Measurements from ENCODE around the gene NCAM1.

NCAM1 gene

DNA sequence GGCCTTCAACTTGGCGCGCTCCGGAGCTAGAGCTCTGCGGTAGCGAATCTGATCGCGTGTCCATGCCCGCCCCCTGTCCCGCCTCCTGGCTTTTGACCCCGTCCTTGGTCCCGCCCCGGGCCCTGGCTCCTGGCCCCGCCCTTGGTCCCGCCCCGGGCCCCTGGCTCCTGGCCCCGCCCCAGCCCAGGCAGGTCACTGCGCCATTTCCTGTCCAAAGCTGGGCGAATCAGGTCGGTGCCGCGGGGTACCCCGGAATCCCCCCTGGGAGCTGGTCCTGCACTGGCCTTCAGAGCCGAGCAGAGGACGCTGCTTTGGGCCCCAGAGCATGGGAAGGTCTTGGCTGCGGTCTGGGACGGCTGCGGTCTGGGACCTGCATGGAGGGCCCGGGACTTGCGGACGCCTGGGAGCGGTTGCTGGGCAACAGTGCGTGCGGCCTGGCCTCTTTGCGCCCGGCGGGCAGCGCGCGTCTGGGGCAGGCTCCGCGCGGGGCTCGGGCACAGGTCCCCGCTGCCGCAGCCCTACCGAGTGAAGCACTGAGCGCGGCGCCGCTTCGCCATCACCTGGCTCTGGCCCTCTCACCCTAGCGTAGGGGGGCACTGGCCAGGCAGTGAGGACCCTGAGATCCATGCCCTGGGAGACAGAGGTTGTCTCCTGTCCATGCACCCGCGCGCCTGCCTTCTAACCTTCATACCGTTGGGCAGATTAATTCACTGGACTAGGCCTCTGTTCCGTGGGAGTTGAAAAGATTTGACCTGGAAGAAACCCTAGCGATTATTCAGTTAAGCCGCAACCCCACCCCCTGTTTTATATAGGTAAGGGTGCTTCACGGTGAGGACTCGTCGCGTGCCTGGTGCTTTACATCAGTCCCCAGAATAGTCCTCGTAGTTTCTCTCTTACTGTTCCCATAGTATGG lies 353.4 kb downstream of the NCAM1 start, which contains the start of gene TTC12:
Gene TTC12, plus strand, starts transcription at position 195 of the 913 bp plus-strand sequence. CDS start 1,675 bp downstream, outside the sequence.
- Histone ChIP-seq H2AFZ (peak within 1 kb of the TSS; percentile 86), H3K4me1 (peaks cover 19% of the 10 kb centered on the region), H3K9me3 (ENCODE audit: control insufficient read depth, low read length) (no peaks in the 10 kb centered on the region), H3K27ac (peak within 1 kb of the TSS; percentile 70), H3K79me2 (no peaks in the 10 kb centered on the region), H3K4me3 (ENCODE audit: low read depth, low read length) (peak within 1 kb of the TSS; percentile 78), H3K27me3 (ENCODE audit: control insufficient read depth, insufficient read depth, low read length) (no peaks in the 10 kb centered on the region), H3K9ac (no peak within 1 kb of the TSS), H3K4me2 (ENCODE audit: low read length) (peak within 1 kb of the TSS; percentile 79), H3K36me3 (ENCODE audit: control insufficient read depth, insufficient read depth, low read length) (no peaks in the 10 kb centered on the region)
- no peak for TF ChIP-seq CTCF (IDR thresholded peaks at IDR 0.05)

GRCh38 chr11:113315811-113316210 lies 354.6 kb downstream of the NCAM1 start:
- Histone ChIP-seq H3K4me1 (peaks cover 19% of the 10 kb centered on the region), H3K9me3 (ENCODE audit: control insufficient read depth, low read length) (no peaks in the 10 kb centered on the region), H3K4me2 (ENCODE audit: low read length) (peak overlapping the region; percentile 79), H2AFZ (no peak overlapping the region), H3K27me3 (ENCODE audit: control insufficient read depth, insufficient read depth, low read length) (no peaks in the 10 kb centered on the region), H3K36me3 (ENCODE audit: control insufficient read depth, insufficient read depth, low read length) (no peaks in the 10 kb centered on the region), H3K4me3 (ENCODE audit: low read depth, low read length) (no peak overlapping the region), H3K79me2 (no peaks in the 10 kb centered on the region), H3K9ac (no peak overlapping the region), H3K27ac (no peak overlapping the region)
- TF ChIP-seq CTCF (IDR thresholded peaks at IDR 0.05) = no peak

DNA sequence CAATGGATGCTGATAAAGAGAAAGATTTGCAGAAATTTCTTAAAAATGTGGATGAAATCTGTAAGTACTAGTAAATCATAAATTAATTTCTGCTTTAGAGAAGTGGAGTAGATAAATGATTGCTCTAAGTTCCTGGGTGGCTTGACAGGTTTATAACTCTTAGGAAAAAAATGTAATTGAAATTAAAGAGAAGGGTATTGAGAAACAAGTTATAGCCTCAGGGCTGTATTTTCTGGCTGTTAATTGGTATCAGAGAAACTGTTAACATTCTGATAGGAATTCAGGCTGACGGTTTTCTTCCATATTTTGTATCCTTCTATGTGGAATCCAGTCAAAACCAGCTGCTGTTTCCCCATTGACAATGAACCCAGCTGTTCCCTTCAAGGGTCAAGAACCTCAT lies 355.0 kb downstream of the NCAM1 start:
- H3K9ac ChIP-seq = no peak overlapping the region
- no peak overlapping the region for H3K27ac ChIP-seq
- no peaks in the 10 kb centered on the region for H3K79me2 ChIP-seq
- H3K27me3 ChIP-seq (ENCODE audit: control insufficient read depth, insufficient read depth, low read length) = no peaks in the 10 kb centered on the region
- H3K4me2 ChIP-seq (ENCODE audit: low read length) = no peak overlapping the region
- H3K4me1 ChIP-seq = peaks cover 19% of the 10 kb centered on the region
- TF ChIP-seq CTCF (IDR thresholded peaks at IDR 0.05) = no peak
- no peaks in the 10 kb centered on the region for H3K9me3 ChIP-seq (ENCODE audit: control insufficient read depth, low read length)
- H2AFZ ChIP-seq = no peak overlapping the region
- no peak overlapping the region for H3K4me3 ChIP-seq (ENCODE audit: low read depth, low read length)
- H3K36me3 ChIP-seq (ENCODE audit: control insufficient read depth, insufficient read depth, low read length) = no peaks in the 10 kb centered on the region

GRCh38 chr11:113317339-113317738 lies 356.1 kb downstream of the NCAM1 start:
- Histone ChIP-seq H3K36me3 (ENCODE audit: control insufficient read depth, insufficient read depth, low read length) (no peaks in the 10 kb centered on the region), H2AFZ (no peak overlapping the region), H3K4me3 (ENCODE audit: low read depth, low read length) (no peak overlapping the region), H3K4me2 (ENCODE audit: low read length) (no peak overlapping the region), H3K9ac (no peak overlapping the region), H3K4me1 (peaks cover 19% of the 10 kb centered on the region), H3K9me3 (ENCODE audit: control insufficient read depth, low read length) (no peaks in the 10 kb centered on the region), H3K79me2 (no peaks in the 10 kb centered on the region), H3K27me3 (ENCODE audit: control insufficient read depth, insufficient read depth, low read length) (no peaks in the 10 kb centered on the region), H3K27ac (peak overlapping the region; percentile 69)
- TF ChIP-seq CTCF (IDR thresholded peaks at IDR 0.05) = no peak
